Measurements from ENCODE around the gene LPCAT1. TPM values are rescaled to one million over a fixed set of nuclear protein-coding genes. Genes with fewer than 3 reads are reported as not detected.

LPCAT1 gene
- total RNA-seq, 4 donors from 2014 or later: 18.9 to 47.5 (median 29.2) TPM

GRCh38 chr5:1424716-1425115, 99.0 kb downstream of the LPCAT1 start:
- no peak for TF ChIP-seq CTCF (IDR thresholded peaks at IDR 0.05; ENCODE audit: low read depth)

DNA sequence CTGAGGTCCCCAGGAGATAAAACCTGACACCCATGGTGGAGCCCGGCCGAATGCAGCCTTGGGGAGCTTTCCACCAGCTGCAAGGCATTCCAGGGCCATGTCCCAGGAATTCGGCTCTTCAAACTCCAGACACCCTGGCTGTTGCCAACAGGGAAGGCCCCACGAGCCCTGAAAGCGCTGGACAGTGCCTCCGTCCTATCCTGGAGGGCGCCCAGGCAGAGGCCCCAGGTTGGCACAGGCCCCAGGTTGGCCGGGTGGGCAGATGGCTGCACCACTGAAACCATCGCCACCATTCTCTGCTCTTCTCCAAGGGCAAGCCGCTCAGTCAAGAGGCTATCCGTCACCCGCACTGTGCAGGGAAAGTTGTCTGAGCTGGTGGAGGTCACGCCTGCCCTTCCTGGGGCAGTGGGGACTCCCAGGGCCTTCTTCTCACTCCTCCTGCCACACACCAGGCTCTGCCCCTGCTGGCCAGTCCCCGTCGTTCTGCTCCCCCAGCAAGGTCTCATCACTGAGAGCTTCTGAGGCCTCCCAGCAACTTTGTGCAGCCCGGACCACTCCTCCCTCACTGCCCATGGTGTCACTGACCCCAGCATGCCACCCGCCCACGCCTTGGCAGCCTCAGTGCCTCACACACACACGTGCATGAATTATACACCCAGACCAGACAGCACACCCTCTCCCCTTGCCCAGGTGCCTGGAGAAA, 99.7 kb downstream of the LPCAT1 start:
- no peak for TF ChIP-seq CTCF (IDR thresholded peaks at IDR 0.05; ENCODE audit: low read depth)

GRCh38 chr5:1421521-1422341, 102.0 kb downstream of the LPCAT1 start:
- no peak for TF ChIP-seq CTCF (IDR thresholded peaks at IDR 0.05; ENCODE audit: low read depth)

DNA sequence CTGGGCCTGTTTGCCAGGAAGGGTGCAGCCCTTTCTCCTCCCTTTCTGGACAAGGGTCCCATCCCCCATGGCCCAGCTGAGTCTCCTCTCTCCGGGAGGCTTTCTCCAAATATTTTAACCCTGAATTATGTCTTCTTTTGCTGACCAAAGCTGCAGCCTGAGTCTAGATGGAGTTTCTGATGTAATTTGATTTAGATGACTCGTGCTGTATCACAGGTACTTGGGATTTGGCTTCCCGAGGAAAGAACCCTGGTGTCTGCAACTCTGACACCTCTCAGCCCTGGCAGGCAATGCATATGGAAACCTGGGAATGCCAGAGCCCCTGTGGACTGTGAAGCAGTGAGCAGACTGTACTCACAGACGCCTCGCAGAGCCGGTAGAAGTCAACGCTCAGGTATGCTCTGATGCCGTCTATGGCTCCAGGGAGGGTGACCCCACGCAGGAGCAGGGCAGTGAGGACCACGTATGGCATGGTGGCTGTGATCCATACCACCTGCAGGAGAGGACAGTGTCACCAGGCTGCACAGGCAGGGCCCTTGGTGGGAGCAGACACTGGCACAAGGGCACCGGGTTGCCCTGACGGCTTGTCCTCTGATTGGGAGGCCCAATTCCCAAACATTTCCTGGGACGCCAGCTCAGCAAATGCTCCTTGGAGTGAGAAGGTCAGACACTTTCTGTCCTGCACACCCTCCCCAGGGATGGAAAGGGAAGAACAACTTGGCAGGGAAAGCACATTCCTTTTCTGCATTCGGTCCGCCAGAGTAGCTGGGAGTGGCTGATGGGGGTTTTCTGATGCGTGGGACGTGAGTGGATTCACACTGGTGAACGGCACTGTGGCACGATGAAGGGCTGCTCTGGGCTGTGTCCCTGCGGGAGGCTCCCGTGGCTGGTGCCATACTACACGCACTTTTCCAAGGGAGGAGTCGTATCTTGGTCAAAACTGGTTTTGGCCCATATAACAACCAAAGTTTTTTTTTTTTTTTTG, 103.3 kb downstream of the LPCAT1 start:
- TF ChIP-seq CTCF (IDR thresholded peaks at IDR 0.05; ENCODE audit: low read depth): no peak

DNA sequence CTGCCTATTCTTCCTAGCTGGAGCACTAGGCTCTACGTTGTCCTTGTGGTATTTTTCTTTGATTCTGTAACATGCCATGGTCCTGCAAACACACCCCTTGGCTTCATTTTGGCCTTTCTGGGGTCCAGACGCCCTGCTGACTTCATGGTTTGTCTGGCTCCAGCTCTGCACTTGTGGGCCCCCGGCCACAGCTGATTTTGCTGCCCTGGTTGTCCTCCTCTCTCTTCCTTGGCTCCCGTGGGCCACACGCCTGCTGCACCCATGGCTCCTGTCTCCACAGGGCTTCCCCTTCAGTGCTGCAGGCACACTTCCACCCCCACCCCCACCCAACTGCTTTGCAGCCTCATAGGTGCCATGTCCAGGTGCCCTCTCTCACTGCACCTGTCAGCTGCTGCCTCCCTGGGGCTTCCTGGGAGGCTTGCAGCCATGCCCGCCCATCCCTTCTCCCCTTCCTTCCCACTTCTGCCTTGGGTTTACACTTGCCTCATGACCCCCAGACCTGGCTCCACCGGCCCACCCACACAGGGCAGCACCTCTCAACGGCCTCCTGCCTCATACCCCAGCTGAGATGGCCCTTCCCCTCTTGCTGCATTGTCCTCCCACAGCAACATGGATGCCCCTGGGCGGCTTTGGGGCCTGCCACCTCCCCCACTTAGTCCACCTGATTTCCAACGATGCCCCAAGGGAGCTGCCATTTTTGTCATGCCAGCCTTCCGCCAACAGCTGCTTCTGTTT, 104.1 kb downstream of the LPCAT1 start:
- no peak for TF ChIP-seq CTCF (IDR thresholded peaks at IDR 0.05; ENCODE audit: low read depth)

GRCh38 chr5:1418921-1419280, 104.9 kb downstream of the LPCAT1 start:
- no peak for TF ChIP-seq CTCF (IDR thresholded peaks at IDR 0.05; ENCODE audit: low read depth)
